Measurements from ENCODE around the gene PDZK1IP1.
A peak's percentile ranks its signal among the peaks of the same experiment; 100 is the strongest.
"Not testable (repeated sequence)": the region's sequence is repeated elsewhere in the genome, so short reads cannot be mapped to it uniquely, and the experiment has no call there.

The PDZK1IP1 gene

GRCh38 chr1:47193496-47193895 is 3.7 kb upstream of the PDZK1IP1 start:
- not testable (repeated sequence) for DNase-seq

DNA sequence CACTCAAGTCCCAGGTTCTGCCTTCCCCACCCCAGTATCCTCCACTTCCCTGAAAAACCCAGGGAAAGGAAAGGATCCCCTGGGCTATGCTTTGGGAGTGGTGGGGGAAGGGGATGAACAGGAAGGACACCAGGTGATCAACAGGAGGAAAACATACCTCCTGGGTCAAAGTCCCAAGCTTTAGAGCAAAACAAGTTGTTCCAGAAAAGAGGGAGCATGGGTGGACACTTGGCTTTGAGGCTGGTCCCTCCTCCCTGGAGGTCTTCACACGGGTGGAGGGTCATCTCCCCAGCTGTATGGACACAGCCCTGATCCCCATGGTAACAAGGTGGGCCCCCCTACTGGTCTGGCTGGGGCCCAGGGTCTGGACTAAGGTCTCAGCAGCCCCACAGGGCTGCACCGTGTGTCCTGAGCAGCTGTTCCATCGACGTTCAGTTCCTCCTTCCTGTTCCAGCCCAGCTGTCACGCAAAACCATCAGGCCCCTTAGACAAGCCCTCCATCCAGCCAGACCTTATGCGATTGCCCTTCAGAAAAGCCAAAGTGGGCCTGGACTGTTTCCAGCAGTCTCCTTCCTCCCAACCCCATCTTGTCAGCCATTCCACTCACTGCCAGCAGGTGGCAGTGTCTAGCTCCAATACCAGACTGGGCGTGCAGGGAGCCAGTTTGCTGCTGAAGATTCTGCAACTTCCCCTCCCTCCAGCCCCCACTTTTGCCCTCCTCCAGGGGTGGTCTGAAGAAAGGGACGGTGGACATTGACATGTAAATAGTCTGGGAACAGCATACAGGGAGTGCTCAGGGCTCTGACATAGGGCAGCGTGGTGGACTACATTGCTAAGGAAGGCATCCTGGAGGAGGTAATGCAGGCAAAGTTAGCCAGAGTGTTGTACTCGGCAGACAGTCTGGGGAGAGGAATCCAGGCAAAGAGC is 2.9 kb upstream of the PDZK1IP1 start:
- peak; percentile 84 for DNase-seq

GRCh38 chr1:47191940-47192457 is 2.2 kb upstream of the PDZK1IP1 start:
- DNase-seq, result no peak

- DNase-seq, result no peak
These were observed 1.0 kb upstream of the PDZK1IP1 start for GRCh38 chr1:47190857-47191256.

DNA sequence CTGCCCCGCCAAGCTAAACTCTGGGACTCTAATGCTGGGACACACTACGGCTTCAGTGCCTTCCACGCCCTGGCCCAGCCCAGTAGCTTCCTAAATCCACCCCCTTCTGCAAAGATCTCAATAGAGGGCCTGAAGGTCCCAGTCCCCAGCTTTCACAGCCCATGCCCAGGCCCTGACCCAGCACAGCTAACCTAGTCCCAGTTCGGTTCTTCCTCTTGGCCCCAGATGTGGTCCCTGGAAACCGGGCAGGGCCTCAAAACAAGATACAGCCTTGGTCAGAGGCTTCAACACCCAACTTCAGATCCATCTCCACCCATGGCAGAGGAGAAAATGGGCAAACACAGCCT is 646 bp upstream of the PDZK1IP1 start:
- no peak for DNase-seq

- DNase-seq, result no peak
These were observed 748 bp downstream of the PDZK1IP1 start for GRCh38 chr1:47188791-47189785.

GRCh38 chr1:47187926-47188250 is 1.9 kb downstream of the PDZK1IP1 start:
- no peak for DNase-seq

DNA sequence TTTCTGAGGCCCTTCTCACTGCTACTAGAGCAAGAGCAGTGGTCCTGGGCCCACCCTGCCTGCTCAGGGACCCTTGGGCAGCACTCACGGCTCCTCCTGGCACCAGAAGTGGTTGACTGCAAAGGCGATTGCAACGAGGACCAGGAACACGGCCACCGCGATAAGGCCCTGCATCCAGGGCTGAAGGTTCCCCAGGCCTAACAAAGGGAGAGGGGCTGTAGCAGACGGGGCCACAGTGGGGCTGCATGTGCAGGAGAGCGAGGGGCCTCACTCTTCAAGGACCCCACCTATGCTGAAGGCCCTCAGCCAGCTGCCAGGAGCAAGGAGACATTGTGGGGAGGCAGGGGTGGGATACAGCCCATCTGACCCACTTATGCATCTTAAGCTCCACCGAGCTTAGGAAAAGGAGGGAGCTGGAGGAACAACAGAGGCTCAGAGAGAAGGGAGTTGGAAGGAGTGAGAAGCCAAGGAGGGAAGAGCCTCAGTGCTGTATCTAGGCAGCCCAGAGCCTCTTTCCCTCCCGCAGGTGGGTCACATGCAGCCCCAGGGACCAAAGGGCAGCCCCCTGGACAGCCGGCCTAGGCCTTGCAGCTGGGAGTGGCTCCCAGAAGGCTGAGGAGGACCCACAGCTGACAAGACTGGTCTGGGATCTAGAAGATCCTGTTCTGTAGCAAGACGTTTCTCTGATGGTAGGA is 2.5 kb downstream of the PDZK1IP1 start:
- DNase-seq, result no peak

GRCh38 chr1:47186267-47187185 is 3.3 kb downstream of the PDZK1IP1 start:
- DNase-seq, result no peak

GRCh38 chr1:47184822-47185677 is 4.8 kb downstream of the PDZK1IP1 start:
- no peak for DNase-seq

DNA sequence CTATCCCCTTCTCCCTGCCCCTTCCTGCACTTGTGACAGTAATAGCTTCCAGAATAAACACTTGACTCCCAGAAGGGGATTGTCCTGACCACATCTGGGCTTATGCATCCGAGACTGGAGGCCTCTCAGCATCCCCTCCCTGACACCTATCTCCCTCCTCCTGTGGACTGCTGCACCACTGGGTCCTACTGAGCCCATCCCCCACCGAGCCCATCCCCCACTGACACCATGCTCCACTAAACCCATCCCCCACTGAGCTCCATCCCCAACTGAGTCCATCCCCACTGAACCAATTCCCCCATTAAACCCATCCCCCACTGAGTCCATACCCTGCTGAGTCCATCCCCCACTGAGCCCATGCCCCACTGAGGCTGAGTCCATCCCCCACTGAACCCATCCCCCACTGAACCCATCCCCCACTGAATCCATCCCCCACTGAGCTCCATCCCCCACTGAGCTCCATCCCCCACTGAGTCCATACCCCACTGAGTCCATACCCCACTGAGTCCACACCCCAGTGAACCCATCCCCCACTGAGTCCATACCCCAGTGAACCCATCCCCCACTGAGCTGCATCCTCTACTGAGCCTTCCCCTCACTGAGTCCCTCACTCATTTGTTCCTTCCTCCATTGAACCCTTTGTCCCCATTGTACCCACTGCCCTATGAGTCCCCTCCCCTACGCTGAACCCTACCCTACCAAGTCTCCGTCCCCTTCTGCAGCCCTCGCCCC is 5.6 kb downstream of the PDZK1IP1 start:
- no peak for DNase-seq

GRCh38 chr1:47183308-47184089 is 6.3 kb downstream of the PDZK1IP1 start:
- no peak for DNase-seq

DNA sequence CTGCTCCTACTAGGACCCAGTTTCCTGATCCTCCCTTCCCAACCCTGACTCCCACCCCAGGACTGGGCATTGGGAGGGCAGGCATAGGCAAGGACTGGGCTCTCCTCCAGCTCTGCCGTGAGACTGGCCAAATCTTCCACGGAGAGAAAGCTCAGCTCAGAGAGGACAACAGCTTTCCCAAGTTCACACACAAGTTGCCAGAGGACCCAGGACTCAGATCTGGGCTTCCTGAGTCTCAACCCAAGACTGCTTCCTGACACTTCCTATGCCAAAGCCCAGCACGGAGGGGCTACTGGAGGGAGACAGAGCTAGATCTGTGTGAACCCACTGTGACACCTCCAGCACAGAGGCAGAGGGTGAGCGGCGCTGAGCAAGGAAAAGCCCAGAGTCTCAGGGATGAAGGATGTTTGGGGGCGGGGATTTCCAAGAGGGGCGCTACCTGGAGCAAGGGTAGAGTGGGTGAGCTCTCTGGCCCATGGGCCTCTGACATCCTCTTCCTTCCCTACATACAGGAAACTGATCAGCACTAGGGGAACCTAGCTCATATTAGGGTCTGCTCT is 7.1 kb downstream of the PDZK1IP1 start:
- no peak for DNase-seq

GRCh38 chr1:47181955-47182675 is 7.7 kb downstream of the PDZK1IP1 start:
- no peak for DNase-seq

- no peak for DNase-seq
These were observed 8.5 kb downstream of the PDZK1IP1 start for GRCh38 chr1:47181095-47181954.

DNA sequence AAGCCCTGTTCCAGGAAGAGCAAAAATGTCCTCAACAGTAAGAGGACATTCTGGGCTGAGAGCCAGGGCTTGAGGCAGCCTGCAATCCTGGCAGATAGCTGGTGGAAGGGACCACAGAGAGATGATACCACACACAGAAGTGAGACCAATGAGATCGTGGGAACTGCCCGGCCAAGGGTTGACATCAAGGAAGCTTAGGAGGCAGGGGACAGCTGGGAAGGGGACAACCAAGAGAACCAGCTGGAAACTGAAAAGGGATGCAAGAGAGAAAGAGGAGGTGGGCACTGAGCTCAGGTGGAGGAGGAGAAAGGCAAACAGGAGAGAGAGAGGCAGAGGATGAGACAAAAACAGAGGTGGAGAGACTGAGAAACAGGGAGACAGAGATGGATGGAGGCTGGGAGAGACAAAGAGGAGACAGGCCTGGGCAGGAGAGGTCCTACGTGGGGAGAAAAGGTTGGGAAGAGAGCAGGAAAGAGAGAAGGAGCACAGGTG is 9.2 kb downstream of the PDZK1IP1 start:
- DNase-seq, result no peak

- no peak for DNase-seq
These were observed 9.8 kb downstream of the PDZK1IP1 start for GRCh38 chr1:47179988-47180563.

Data from NCI-H524 treated with DMSO at 0.1 percent for 48 hours (cell line).